Activated naive CD4-positive, alpha-beta T cell treated with anti-CD3 and anti-CD28 coated beads for 36 hours (primary cell): ENCODE data around the gene BZW1. TPM values are rescaled to one million over a fixed set of nuclear protein-coding genes. Genes with fewer than 3 reads are reported as not detected.

ENCODE experiments used
- CTCF ChIA-PET: fragments of 350-600 bp; sonication (Branson Sonifier 250); formaldehyde crosslinking; loops from one replicate; lab custom pipeline; 2021; ENCODE audit warnings: antibody characterized with exemption; lab: Charles Lee
- DNase-seq: peaks from one replicate; pipeline ENCODE4 v3.0.0-alpha.2; 2020
- H3K27ac Mint-ChIP-seq: one replicate; pipeline ENCODE4 v1.8.0; 2021; ENCODE audit warnings: mild to moderate bottlenecking, mixed read lengths
- H3K27me3 Mint-ChIP-seq: one replicate; pipeline ENCODE4 v1.8.0; 2021; ENCODE audit warnings: low read depth, mixed read lengths
- H3K36me3 Mint-ChIP-seq: one replicate; pipeline ENCODE4 v1.8.0; 2021; ENCODE audit warnings: low read depth, mixed read lengths
- H3K4me1 Mint-ChIP-seq: one replicate; pipeline ENCODE4 v1.8.0; 2021; ENCODE audit warnings: low read depth, mixed read lengths
- H3K4me3 Mint-ChIP-seq: one replicate; pipeline ENCODE4 v1.8.0; 2021; ENCODE audit warnings: mild to moderate bottlenecking, moderate library complexity, mixed read lengths
- H3K9me3 Mint-ChIP-seq: one replicate; pipeline ENCODE4 v1.8.0; 2021; ENCODE audit warnings: mixed read lengths
- intact Hi-C: fragments of 100-400 bp; cut with micrococcal nuclease; formaldehyde crosslinking; loops from one replicate; pipeline ENCODE4 v1.15.1; 2023
- total RNA-seq, 2 experiments: library from RNA; stranded (reverse); gene quantifications; one replicate each; pipeline ENCODE4 v1.2.3, GENCODE V29; 2021

BZW1 gene
- 100 to 1,000 TPM; 423 to 442 TPM for total RNA-seq

DNA sequence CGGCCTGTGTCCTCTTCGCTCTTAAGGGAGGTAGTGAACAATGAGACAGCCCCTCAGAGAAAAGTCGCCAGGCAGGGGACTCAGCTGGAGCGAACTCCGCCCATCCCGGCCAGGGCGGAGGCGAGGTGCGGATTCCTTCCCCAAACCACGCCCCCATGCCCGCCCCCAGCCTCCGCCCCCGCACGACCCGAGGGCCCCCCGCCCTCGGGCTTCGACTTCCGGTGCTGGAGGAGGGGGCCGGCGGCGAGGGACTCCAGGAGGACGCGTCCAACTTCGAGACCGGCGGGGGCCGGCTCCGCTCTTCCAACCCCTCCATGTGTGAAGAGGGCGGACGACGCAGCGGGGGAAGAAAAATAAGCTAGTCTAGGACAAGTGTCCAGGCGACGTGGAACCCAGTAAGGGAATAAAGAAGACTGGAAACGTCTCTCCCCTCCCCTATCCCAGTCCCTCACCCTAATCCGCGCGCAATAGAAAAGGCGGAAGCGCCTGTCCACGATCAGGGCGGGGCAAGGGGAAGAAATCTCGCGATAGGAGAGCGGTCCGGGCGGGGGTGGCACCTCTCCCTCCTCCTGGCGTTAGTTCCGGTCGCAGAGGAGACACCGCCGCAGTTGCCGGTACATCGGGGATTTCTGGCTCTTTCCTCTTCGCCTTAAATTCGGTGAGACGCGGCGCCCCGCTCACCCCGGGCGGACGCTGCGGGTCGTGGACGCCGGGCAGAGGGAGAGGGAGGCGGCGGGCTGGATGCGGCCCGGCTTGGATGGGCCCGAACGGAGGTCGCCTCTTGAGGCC, at the start of gene BZW1:
TSS of gene BZW1 (plus strand) at position 578 of the 789 bp plus-strand sequence. CDS start 1,308 bp downstream, outside the sequence.
- CTCF ChIA-PET: interaction anchor here (0.6 to 1.0 kb wide), 3 partner anchors 43 to 223 kb away, joined by 3 read pairs; no protein-coding TSS in a partner anchor
- peaks cover 46% of the 10 kb centered on the region for H3K4me1 Mint-ChIP-seq
- H3K9me3 Mint-ChIP-seq: no peaks in the 10 kb centered on the region
- peak within 1 kb of the TSS; percentile 100 for H3K27ac Mint-ChIP-seq
- H3K27me3 Mint-ChIP-seq: no peaks in the 10 kb centered on the region
- DNase-seq: peak; percentile 99
- peaks cover 39% of the 10 kb centered on the region for H3K36me3 Mint-ChIP-seq
- H3K4me3 Mint-ChIP-seq: peak within 1 kb of the TSS; percentile 99
- intact Hi-C loops: loop anchor here (1.0 to 5.0 kb wide), 17 partner anchors 13 to 1466 kb away; partner anchors contain the start of genes CASP10, CFLAR, CLK1 and HYCC2

DNA sequence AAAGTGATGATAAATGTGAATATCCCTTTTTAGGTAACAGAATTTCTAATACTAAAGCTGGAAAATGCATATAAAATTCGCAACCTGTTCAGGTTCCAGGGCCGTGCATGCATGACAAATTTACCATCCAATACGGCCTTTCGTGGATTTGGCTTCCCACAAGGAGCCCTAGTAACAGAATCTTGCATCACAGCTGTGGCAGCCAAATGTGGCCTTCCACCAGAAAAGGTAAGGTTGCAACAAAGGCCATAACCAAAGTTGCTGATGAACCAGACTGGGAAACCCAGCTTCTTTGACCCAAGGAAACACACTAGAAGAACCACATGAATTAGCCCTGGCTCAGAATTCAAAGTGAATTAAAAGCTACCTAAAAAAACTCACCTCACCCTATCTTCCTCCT, 49.6 kb upstream of the BZW1 start:
- H3K9me3 Mint-ChIP-seq: no peaks in the 10 kb centered on the region
- intact Hi-C loops: no loop called here
- DNase-seq: no peak
- H3K36me3 Mint-ChIP-seq: no peaks in the 10 kb centered on the region
- no peak overlapping the region for H3K27ac Mint-ChIP-seq
- H3K27me3 Mint-ChIP-seq: peaks cover 6% of the 10 kb centered on the region
- CTCF ChIA-PET: no interaction called here
- H3K4me1 Mint-ChIP-seq: peaks cover 27% of the 10 kb centered on the region
- H3K4me3 Mint-ChIP-seq: no peak overlapping the region

DNA sequence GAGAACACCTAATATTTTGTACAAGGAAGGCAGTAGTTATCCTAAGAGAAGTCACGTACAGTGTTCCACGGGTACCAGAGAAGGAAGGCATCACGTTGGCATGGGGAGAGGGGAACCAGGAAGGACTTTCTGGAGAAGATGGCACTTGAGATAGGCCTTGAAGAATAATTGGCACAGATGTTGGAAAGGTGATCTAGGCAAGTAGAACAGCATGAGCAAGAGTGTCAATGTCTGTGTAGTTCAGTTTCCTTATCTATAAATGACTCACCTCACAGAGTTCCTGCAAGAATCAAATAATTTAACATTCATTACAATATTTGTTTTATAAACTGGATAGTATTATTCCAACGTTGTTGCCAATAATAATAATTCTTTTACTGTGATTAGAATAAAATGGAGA, 48.3 kb upstream of the BZW1 start:
- Mint-ChIP-seq H3K27me3 (peaks cover 4% of the 10 kb centered on the region), H3K4me3 (no peak overlapping the region), H3K4me1 (peaks cover 27% of the 10 kb centered on the region), H3K27ac (no peak overlapping the region), H3K36me3 (no peaks in the 10 kb centered on the region), H3K9me3 (no peaks in the 10 kb centered on the region)
- CTCF ChIA-PET: no interaction called here
- DNase-seq: no peak
- intact Hi-C loops: no loop called here

DNA sequence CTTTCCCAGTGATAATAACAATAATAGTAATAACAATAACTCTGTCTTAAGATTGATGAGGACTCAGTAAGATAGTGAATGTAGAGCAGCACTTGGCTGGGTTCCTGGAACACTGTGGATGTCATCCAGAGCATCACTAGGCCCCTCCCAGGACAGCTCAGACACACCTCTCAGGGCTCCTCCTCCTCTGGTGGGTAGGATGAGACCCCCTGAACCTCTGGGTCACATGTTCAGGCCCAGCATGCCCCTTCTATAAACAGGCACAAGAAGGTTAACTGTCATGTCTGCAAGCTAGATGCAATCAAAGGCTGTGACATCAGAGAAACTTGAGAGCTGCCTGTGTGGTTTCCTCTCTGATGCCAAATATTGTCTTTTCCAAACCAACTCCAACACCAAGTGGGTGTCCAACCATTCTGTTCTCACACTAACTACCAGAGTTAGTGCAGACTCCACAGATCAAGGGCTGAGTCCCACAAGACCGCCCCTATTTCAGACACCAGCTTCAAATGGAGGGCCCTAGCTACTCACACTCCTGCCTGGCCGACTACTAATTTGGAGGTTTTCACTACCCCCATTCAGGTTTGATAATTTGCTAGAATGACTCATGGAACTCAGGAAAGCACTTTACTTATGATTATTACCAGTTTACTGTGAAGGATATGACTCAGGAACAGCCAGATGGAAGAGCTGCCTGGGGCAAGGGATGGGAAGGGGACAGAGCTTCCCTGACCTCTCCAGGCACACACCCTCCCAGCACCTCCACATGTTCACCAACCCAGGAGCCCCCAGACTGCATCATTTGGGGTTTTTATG, 46.4 kb upstream of the BZW1 start:
- peak; percentile 70 for DNase-seq
- intact Hi-C loops: loop anchor here (1.0 to 2.0 kb wide), 6 partner anchors 49 to 353 kb away; partner anchors contain the start of genes NIF3L1 and PPIL3
- Mint-ChIP-seq H3K27me3 (no peaks in the 10 kb centered on the region), H3K36me3 (no peaks in the 10 kb centered on the region), H3K27ac (peak overlapping the region; percentile 92), H3K9me3 (no peaks in the 10 kb centered on the region), H3K4me3 (peak overlapping the region; percentile 32), H3K4me1 (peaks cover 27% of the 10 kb centered on the region)
- CTCF ChIA-PET: interaction anchor here (0.5 to 2.9 kb wide), 9 partner anchors 9 to 55 kb away, joined by 3 to 12 read pairs (median 3); no protein-coding TSS in a partner anchor

DNA sequence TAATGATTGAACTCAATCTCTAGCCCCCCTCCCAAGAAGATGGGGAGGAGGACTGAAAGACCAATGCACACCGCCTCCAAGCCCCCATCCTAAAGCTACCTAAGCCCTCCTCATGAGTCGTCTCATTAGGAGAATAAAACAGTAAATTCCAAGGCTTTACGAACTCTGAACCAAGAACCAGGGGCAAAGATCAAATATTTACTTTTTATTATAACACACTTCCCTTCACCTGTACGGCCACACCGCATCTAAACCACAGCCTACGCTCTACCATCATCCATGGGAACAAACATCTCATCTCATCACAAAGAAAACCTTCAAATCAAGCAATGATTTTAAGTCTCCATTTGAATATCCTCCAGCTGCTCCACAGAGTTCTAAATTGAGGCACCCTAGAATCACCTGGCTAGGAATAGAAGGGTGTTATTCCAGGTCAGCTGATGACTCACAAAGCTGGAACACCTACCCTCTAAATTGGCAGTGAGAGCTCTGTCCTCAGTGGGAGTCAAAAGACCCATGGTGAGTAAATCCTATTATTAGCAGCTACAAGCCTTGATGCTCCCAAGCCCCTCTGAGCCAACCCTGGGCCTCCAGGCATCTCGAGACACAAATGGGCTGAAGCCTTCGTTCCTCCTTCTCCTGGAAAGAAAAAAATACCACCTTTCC, 45.6 kb upstream of the BZW1 start:
- Mint-ChIP-seq H3K9me3 (no peaks in the 10 kb centered on the region), H3K4me1 (peaks cover 27% of the 10 kb centered on the region), H3K27me3 (no peaks in the 10 kb centered on the region), H3K27ac (peak overlapping the region; percentile 92), H3K4me3 (no peak overlapping the region), H3K36me3 (no peaks in the 10 kb centered on the region)
- no peak for DNase-seq
- intact Hi-C loops: loop anchor here (1.0 to 2.0 kb wide), 6 partner anchors 48 to 353 kb away; partner anchors contain the start of genes NIF3L1 and PPIL3
- CTCF ChIA-PET: interaction anchor here (0.5 to 2.9 kb wide), 9 partner anchors 10 to 411 kb away, joined by 3 to 12 read pairs (median 4); no protein-coding TSS in a partner anchor

DNA sequence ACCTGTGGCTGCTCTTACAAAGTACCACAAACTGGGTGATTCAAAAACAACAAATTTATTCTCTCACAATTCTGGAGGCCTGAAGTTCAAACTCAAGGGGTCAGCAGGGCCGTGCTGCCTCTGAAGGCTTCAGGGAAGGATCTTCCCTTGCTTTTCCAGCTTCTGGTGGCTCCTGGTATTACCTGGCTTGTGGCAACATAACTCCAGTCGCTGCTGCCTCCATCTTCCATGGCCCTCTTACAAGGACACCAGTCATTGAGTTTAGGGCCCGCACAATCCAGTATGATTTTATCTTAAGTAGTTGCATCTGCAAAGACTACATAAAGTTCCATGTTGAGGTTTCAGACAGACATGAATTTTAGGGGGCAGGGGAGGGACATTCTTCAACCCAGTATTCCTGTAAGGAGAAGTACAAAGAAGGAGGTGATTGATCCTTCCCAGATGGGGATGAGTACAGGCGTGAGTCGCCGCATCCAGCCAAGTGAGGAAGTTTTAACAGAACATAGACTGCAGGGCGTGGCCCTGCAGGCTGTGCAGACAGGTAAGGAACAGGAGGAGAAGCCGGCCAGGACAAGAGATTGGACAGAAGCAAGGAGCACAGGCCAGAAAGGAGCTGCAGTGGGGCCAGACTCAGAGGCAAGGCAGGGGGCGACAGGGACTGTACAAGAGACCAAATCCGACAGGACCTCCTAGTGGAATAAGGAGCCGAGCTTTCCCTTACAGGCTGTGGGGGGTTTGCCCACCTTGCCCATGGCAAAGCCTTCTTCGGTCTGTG, 44.4 kb upstream of the BZW1 start:
- intact Hi-C loops: no loop called here
- H3K4me1 Mint-ChIP-seq: peaks cover 27% of the 10 kb centered on the region
- H3K27ac Mint-ChIP-seq: no peak overlapping the region
- no peak overlapping the region for H3K4me3 Mint-ChIP-seq
- CTCF ChIA-PET: interaction anchor here (0.9 to 2.4 kb wide), 2 partner anchors 47 to 410 kb away, joined by 3 to 8 read pairs; no protein-coding TSS in a partner anchor
- H3K27me3 Mint-ChIP-seq: no peaks in the 10 kb centered on the region
- no peak for DNase-seq
- H3K9me3 Mint-ChIP-seq: no peaks in the 10 kb centered on the region
- H3K36me3 Mint-ChIP-seq: no peaks in the 10 kb centered on the region

DNA sequence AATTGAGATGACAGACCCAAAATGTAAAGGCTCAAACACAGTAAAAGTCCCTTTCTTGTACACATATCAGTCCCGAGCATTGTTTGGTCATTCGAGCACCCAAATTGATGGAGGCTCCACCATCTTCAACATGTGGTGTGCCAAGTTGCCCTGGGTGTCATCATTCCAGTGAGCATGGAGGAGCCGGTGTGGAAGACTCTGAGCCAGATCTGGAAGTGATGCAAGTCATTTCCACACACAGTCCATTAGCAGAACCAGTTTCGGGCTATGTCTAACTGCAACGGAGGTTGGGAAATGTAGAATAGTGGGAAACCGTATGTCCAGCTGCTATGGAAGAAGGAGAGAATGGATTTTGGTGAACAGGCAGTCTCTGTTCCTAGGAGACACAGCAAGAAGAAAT, 40.9 kb upstream of the BZW1 start:
- peaks cover 5% of the 10 kb centered on the region for H3K4me1 Mint-ChIP-seq
- DNase-seq: no peak
- CTCF ChIA-PET: no interaction called here
- peaks cover 9% of the 10 kb centered on the region for H3K9me3 Mint-ChIP-seq
- peaks cover 1% of the 10 kb centered on the region for H3K36me3 Mint-ChIP-seq
- intact Hi-C loops: no loop called here
- H3K4me3 Mint-ChIP-seq: no peak overlapping the region
- H3K27me3 Mint-ChIP-seq: no peaks in the 10 kb centered on the region
- no peak overlapping the region for H3K27ac Mint-ChIP-seq

DNA sequence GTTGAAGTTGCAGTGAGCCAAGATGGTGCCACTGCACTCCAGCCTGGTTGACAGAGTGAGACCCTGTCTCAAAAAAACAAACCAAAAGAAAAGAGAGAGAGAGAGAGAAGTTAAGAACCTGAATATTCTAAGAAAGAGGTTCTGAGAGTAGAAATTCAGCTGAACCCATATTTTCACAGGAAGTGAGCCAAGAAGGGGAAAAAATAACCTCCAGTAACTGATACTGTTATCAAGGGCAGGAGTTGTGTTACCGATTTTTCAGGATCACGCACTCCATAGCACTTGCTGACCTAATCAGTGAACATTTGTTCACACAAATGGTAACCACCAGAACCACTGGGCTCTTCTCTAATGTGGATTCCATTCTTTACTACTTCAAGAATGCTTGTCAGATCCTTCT, 39.1 kb upstream of the BZW1 start:
- Mint-ChIP-seq H3K27ac (no peak overlapping the region), H3K4me1 (no peaks in the 10 kb centered on the region), H3K27me3 (no peaks in the 10 kb centered on the region), H3K4me3 (no peak overlapping the region), H3K9me3 (peaks cover 9% of the 10 kb centered on the region), H3K36me3 (peaks cover 1% of the 10 kb centered on the region)
- CTCF ChIA-PET: no interaction called here
- intact Hi-C loops: no loop called here
- DNase-seq: no peak

DNA sequence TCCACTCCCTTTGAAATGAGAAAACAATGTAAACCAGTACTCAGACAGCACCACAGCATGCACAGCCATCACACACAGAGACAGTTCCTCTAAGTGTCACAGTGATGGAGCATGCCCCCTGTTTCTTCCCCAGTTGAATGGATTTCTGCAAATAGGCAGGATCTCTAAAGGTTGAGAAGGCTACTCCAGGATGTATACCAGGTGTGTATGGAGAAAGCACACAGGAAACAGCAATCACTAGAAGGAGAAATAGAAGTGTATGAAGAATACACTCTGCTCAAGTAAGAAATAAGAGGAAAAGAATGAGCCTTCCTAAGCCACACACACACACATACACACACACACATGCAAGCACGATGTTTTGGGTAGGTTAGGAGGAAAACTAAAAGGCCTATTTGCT, 38.6 kb upstream of the BZW1 start:
- CTCF ChIA-PET: no interaction called here
- H3K27me3 Mint-ChIP-seq: no peaks in the 10 kb centered on the region
- intact Hi-C loops: no loop called here
- H3K4me1 Mint-ChIP-seq: no peaks in the 10 kb centered on the region
- DNase-seq: no peak
- no peak overlapping the region for H3K4me3 Mint-ChIP-seq
- no peak overlapping the region for H3K27ac Mint-ChIP-seq
- peaks cover 9% of the 10 kb centered on the region for H3K9me3 Mint-ChIP-seq
- peaks cover 1% of the 10 kb centered on the region for H3K36me3 Mint-ChIP-seq

DNA sequence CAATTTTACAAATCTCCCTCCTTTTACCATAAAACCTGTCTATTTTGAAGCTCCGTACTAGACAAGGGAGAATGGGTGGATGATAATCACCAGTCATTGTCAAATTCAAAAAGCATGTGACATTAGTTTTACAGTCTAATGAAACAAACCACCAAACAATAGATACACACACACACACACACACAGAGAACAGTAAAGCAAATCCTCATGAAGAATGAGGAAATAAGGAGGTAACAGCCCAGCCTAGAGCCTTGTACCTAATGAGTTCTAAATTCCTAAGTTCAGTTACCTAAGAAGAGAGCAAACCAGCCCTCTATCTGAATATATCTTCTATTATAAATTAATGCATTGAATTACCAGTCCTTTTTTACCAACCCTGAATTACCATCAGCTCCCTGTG, 36.8 kb upstream of the BZW1 start:
- Mint-ChIP-seq H3K27ac (no peak overlapping the region), H3K4me3 (no peak overlapping the region), H3K4me1 (no peaks in the 10 kb centered on the region), H3K27me3 (no peaks in the 10 kb centered on the region), H3K36me3 (peaks cover 1% of the 10 kb centered on the region), H3K9me3 (peaks cover 9% of the 10 kb centered on the region)
- intact Hi-C loops: no loop called here
- CTCF ChIA-PET: interaction anchor here (0.6 kb wide), 1 partner anchor 199 kb away, joined by 3 read pairs; no protein-coding TSS in a partner anchor
- DNase-seq: no peak

DNA sequence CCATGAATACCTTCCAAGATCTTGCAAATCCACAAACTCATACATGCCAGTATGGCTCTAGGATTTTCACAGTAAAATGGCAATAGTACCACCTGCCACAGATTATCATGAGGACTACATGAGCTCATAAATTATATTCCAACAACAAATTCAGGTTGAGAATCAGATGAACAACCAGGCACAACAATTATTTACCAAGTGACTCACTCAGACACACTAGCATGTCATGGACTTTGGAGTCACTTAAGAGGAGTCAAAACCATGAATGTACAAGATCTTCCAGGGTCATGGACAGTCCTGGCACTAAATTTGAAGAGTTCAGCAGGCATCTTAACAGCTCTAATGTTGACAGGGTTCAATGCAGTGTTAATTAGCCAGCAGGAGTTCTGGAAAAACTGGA, 34.4 kb upstream of the BZW1 start:
- H3K4me3 Mint-ChIP-seq: no peak overlapping the region
- H3K27me3 Mint-ChIP-seq: no peaks in the 10 kb centered on the region
- CTCF ChIA-PET: no interaction called here
- intact Hi-C loops: no loop called here
- no peaks in the 10 kb centered on the region for H3K4me1 Mint-ChIP-seq
- H3K9me3 Mint-ChIP-seq: peaks cover 9% of the 10 kb centered on the region
- DNase-seq: no peak
- H3K36me3 Mint-ChIP-seq: peaks cover 1% of the 10 kb centered on the region
- H3K27ac Mint-ChIP-seq: no peak overlapping the region
